HG03460 (cell line): ENCODE data around the gene FSHB.
"Not testable (repeated sequence)": the region's sequence is repeated elsewhere in the genome, so short reads cannot be mapped to it uniquely, and the experiment has no call there.

ENCODE experiments used
- ATAC-seq: cut with Tn5 transposase; IDR thresholded peaks from one replicate; pipeline ENCODE4 v1.9.1; 2021; ENCODE audit not compliant: unreplicated experiment

Gene FSHB

DNA sequence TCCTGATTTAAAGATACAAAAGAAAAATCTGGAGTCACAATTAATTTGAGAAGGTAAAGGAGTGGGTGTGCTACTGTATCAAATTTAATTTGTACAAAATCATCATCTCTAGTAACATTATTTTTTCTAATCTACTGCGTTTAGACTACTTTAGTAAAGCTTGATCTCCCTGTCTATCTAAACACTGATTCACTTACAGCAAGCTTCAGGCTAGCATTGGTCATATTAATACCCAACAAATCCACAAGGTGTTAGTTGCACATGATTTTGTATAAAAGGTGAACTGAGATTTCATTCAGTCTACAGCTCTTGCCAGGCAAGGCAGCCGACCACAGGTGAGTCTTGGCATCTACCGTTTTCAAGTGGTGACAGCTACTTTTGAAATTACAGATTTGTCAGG, at the start of gene FSHB:
FSHB (plus strand) TSS at position 301 of the 400 bp plus-strand sequence. CDS start 889 bp downstream, outside the sequence.
- no peak for ATAC-seq

DNA sequence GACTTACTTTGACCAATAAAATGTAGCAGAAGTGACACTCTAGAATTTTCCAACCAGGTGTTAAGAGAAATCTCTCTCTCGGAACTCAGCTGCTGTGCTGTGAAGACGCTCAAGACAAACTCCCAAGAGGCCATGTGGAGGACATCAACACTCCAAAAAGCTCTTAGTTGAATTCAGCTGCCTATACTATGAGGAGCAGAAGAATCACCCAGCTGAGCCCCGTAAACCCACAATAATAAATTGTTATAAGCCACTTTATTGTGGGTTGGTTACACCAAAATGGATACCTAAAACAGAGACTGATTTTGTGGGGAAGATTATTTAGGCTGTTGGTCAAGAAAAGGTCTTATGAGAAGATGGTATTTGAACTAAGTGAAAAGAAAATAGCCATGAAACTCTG, 44.1 kb upstream of the FSHB start:
- no peak for ATAC-seq

DNA sequence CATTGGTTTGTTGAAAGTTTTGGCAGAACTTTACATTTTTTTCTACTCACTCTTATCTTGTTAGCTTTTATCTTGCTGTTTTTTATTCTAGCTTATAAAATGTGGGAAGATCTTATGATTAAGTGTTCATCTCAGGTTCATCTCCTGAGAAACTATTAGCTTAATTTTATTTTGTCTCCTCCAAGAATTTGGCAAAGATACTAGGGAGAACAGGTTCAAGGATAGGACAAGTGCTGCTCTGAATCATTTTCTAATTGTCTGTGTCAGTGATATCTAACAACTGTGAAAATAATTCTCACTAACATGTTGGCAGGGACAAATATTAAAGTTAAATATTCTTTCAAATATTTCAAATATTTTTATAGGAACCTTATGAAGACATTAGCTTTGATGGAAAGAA, 38.2 kb upstream of the FSHB start:
- no peak for ATAC-seq

DNA sequence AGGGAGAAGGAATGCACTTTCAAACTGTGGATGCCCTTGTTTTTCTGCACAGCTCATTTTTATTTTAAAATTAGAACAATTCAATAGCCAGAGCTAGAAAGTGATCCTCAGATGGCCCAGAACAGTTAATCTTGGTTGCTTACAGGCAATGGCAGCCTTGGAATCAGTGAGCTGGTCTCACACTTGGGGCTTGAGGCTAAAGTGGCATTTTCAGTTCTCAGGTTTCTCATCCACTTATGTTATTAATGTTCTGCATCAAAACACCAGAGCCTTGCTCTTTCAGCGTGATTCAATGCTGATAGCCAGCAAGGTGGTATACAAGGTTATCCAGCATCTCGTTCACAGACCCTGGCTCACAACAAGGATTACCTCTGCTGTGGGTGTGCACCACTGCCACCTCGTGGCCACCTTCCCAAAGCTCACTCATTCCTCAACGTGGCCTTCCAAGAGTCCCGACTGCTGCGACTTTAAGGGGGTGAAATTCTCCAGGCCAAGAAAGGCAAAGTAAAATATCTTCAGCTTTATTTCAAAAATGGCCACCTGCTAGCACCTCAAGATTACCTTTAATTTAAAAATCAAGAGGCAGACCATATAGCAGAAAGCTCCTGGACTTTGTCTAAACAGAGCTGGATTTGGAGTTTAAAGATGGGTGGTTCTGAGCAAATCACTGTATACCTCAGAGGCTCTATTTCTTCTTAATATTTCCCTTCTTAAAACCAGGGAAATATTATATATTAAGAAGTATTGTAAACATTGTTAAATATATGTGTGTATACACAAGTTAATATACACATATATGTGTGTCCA, 34.2 kb upstream of the FSHB start:
- peak; percentile 92 for ATAC-seq

DNA sequence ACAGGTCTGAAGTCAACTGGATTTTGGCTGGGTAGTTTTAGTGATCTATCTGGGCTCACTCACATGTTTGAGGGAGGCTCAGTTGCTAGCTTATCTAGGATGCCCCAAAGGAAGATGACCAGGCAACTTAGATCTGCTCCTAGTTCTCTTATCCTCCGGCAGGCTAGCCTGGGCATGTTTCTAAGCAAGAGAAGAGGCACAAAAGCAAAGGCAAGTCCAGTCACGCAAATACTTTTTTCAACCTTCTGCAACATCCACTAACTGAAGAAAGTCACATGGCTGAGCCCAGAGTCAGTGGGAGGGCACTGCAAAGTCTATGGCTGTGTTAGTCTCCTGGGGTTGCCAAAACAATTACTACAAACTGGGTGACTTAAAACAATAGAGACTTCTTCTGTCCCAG, 32.9 kb upstream of the FSHB start:
- no peak for ATAC-seq

DNA sequence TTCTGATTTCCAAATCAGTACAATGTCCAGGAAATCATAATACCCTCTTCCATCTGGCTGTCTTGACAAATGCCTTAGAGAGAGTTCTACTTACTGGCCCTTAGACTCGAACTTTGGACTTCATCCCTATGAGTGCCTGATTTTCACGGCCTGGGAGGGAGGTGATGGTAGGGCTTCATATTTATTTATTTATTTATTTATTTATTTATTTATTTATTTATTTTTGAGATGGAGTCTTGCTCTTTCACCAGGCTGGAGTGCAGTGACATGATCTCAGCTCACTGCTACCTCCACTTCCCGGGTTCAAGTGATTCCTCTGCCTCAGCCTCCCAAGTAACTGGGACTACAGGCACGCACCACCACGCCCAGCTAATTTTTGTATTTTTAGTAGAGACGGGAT, 27.8 kb upstream of the FSHB start:
- not testable (repeated sequence) for ATAC-seq

DNA sequence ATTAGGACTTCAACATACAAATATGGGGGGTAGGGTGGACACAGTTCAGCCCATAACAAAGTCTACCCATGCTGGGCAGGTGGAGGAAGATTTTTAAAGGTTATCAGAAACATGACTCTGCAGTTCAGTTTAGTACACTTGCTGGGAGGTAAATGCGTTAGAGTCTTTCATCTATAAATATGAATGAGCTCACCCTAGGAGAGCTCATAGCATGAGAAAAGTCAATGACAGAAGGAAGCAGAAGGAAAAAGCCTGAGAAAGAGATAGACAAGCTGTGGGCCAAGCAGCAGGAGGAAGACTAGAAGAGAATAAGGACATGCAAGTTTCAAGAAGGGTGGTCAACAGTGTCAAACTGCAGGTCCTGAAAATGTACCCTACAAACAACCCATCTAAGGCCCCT, 27.0 kb upstream of the FSHB start:
- no peak for ATAC-seq

DNA sequence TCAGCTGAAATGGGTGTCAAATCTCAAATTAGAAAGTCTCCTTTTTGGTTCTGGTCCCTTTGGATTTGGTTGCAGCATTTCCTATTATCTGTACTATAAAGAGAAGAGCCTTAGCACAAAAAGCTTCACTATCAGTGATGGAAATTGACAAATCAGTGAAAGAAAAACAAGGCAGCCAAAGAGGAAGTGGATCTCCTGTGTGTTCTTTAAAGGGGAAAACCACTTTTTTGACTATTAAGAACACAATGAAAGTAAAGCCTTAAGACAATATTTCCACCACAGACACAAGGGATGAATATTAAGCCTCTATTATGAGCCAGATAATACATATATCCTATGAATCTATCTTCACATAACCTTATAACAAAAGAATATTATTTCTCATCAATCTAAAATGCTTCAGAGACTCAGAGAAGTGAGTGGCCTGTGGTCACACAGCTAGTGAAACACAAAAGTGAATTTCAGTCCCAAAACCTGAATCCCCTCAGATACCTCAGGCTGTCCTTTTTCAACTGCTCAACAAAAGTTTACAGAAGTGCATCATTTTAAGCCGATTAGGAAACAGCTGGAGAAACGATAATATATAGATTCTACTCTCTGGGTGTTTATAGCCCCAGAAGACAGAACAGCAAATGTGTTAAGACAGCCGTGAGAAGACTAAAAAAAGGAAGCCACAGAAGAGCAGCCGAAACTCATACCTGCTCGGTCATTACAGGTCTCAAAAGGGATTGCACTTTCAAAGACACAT, 24.4 kb upstream of the FSHB start:
- peak; percentile 82 for ATAC-seq

DNA sequence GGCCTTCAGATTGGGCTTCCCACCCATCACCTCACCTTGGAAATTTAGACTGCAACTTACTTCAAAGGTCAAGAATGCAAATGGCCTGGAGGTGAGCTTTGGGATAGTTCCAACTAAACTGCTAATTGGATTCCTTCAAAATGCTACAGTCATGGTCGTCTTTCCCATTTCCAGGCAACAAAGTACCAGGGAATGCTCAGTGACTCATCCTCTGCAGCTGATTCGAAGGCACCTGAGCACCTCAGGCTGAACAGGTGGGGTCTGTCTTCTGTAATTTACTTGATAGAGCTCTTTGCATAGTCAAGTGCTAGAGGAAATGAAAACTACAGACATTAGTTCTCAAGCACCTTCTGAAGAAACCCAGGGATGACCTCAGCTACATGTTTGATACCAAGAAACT, 20.5 kb upstream of the FSHB start:
- no peak for ATAC-seq

DNA sequence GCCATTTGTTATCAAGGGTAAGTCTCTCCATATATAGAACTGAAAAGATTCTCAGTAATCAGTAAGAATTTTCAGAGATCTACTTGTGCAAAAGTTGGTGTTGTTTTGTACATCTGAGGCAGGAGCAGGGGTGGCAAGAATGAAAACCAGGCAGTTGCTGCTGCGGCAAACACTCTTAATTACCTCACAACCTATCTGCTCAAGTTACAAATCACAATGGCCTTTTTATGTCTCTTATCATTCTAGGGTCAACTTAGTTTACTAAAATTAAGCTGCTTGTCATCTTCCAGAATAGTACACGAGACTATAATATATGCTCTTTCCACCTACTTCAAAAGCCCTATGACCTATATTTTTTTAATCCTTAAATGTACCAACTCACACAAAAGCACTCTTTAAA, 14.3 kb upstream of the FSHB start:
- ATAC-seq, result no peak

DNA sequence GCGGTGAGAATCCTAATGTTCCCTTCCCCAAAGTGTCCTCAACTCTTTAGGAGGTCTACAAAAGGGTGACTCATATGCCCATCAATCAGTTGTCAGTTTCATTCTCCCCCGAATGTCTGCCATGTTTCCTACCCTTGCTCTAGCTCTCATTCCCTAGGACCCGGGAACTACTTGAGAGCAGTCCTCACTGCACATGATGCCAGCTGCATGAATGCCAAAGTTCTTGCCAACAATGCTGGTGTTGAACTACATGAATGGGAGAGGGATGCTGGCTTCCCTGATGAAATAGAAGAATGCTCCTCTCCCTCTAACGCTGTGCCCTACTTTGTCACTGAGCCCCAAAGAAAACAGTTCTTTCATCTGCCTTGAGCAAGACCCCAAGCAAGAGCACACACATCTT, 12.5 kb upstream of the FSHB start:
- ATAC-seq, result no peak

DNA sequence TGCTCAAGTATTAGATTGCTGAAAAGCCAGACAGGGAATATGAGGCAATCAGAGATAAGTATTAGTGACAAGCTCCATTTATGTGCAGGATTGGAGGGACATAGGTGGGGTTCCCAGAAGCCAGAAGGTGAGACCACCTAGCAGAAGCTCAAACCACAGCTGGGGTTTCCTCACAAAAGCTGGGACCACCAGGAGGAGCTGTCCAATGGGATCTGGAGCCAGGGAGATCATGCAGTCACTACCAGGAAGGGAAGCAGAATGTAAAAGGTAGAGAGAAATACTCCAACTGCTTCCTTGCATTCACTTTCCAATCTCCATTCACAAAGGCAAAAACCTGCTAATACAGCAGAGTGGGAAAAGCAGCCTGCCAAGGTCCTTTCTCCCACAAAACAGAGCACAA, 5.2 kb upstream of the FSHB start:
- ATAC-seq, result no peak

DNA sequence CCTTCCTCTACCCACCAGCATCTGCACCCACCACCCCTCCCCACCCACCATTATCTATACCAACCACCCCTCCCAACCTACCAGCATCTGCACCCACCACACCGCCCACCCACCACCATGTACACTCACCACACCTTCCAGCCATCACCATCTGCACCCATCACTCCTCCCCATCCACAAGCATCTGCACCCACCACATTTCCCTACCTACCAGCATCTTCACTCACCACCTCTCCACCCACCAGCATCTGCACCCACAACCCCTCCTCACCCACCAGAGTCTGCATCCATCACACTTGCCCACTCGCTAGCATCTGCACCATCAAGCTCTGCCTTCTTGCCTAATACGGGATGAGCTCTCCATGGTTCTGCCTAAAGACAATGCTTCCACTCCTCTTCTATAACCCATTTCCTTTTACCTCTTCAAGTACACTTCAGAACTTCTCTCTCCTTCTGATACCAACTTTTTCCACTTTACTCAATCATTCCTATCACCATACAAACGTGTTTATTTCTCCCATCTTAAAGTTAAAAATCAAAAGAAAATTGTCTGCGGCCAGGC, 2.4 kb upstream of the FSHB start:
- ATAC-seq, result no peak

DNA sequence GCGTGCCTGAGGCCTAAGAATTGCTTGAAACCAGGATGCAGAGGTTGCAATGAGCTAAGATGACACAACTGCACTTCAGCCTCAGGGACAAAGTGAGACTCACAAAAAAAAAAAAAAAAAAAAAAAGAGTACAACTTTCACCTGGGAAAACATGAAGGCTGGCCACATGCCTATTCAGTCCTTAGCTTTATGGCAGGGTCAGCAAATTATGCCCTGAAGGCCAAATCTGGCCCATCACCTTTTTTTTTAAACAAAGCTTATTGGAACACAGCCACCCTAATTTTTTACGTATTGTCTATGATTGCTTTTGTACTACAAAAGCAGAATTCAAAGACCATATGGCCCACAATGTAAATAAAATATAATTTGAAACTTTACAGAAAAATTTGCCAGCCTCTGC, 8.2 kb downstream of the FSHB start:
- no peak for ATAC-seq

DNA sequence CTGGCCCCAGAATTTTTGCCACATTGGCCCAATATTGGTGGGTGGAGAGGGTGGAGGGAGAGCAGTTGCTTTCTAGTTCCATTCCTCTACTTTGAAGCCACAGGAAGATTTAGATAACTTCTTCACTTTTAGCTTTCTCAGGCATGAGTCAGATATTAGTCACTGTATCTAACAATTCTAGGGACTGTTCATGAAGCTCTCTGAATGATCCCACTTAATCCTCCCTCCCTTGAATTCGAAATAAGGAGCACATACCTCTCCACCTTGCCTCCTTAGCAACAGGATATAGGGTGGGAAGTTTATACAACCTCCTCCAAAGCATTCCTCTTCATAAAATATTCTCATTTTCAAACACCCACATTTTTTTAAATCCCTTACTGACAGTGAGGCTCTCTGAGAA, 13.5 kb downstream of the FSHB start:
- no peak for ATAC-seq

DNA sequence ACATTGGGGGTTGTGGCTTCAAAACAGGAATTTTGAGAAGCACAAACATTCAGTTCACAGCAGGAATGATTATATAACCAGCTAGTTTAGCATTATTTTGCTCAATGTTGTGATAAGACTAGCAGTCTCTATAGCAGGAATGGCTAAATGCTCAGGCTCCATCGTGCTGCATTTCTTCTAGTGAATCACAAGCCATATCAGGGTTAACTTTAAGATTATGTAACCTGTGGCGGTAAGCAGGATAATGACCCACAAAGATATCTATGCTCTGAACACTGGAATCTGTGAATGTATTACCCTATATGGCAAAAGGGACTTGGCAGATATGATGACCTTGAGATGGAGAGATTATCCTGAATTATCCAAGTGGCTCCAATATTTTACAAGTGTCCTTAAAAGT, 14.8 kb downstream of the FSHB start:
- ATAC-seq, result no peak

DNA sequence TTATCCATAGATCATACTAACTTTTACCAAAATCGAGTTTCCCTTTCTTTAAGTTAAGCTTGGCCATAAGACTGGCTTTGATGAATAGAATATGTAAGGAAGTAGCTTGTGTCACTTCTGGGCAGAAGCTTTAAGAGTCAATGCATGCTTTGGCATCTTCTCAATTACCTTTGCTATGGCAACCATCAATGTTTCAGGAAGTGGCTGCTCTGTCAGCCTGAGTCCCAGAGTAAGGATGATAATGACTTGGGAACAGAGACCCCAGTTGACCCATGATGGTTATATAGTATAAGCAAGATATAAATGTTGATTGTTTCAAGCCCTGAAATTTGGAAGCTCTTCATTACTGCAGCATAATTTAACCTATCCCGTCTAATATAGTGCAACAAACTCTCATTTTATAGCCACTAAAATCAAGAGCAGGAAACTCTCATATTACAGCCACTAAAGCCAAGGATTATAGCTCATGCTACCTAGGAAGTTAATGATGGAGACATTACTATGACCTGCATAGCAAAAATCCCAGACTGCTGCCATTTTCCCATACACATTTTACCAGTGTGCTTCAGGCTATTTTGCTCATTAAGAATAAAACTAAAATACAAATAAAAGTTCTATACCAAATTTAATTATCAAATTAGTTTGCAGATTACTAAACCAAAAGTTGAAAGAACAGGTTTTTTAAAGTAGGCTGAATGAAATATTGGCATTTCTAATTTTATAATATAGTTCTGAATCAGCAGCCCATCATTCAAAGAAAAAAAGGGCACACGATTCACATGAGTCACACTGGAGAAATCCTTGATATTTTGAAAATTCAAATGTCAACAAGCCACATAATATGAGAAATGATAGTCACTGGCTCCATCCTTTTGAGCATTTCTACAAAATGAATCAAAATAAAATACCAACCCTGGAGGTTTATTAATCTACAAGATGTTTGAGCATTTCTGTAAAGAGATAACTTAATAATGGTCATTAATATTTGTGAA, 23.8 kb downstream of the FSHB start:
- ATAC-seq, result no peak

DNA sequence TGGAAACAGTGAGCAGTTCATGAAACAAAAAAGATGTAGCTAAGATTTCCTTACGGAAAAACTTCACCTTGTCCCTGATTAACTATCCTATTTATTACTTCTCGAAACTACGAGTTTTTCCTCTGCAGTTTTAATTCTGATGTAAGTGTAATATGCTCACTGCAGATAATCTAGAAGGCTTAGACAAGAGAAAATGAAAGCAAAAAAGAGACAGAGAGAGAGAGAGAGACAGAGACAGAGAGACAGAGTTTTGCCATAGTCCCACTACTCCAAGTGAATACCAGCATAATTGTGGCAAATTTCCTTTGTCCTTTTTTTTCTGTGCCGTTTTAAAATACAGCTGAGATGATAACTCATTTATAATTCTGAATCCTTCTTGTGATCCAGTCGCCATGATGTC, 24.8 kb downstream of the FSHB start:
- no peak for ATAC-seq

DNA sequence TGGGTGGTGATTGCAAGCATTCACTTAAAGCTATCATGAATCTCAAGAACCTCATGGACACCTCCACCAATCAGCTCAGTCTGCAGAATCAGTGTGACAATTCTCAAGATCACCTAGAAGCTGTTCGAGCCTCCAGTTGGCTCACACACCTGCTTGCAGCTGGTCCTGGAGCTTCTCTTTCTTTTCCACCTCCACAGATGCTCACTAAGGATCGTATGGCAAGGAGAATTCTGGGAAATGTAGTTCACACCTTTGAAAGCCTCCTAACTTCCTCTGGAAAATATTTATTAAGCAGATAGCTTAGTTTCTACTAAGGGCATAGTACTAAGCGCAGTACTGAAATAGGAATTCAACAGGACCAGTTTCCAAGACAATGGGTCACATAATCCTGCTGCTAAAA, 26.2 kb downstream of the FSHB start:
- ATAC-seq, result no peak

DNA sequence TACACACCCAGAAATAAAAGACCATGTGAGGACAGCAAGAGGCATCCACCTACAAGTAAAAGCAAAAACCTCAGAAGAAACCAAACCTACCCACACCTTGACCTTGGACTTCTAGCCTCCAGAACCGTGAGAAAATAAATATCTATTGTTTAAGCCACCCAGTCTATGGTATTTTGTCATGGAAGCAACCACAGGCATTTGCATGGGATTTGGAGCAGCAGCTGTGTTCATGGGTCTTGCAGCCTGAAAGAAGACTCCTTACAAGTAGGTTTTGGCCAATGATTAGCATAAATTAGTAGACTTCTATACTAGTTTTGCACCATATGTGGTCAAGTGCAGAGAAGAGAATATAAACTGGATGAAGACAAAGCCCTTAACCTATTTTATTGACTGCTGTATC, 27.9 kb downstream of the FSHB start:
- no peak for ATAC-seq

DNA sequence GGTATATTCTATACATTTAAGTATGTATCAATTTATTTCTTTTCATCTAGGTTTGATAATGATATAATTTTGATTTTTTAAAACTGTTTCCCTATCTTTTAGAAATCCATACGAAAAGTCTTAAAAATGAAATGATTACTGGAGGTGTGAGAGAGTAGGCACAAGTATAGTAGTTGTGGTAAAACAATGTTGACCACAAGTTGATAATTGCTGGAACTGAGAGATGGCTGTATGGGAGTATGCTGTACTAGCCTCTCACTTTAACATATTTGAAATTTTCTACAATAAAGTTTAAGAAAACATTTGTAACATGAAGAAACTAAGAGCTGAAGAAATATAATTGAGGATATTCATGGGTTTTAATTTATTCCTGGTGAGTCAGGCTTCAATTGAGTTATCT, 30.0 kb downstream of the FSHB start:
- ATAC-seq, result peak; percentile 94
